ENCODE measurements around the gene TMEM37.

DNA sequence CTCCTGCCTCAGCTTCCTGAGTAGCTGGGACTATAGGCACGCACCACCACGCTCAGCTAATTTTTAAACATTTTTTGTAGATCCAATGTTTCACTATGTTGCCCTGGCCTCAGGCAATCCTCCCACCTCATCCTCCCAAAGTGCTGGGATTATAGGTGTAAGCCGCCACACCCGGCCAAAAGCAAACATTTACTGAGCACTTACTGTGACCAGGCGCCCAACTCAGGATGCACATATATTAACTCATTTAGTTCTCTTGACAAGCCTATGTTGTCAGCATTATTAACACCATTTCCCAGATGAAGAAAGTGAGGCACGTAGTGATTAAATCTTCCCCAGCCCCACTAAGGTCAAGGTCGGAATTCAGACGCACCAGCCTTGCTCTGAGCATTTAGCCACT lies 41.1 kb downstream of the TMEM37 start:
- TF ChIP-seq, protein P1, sequence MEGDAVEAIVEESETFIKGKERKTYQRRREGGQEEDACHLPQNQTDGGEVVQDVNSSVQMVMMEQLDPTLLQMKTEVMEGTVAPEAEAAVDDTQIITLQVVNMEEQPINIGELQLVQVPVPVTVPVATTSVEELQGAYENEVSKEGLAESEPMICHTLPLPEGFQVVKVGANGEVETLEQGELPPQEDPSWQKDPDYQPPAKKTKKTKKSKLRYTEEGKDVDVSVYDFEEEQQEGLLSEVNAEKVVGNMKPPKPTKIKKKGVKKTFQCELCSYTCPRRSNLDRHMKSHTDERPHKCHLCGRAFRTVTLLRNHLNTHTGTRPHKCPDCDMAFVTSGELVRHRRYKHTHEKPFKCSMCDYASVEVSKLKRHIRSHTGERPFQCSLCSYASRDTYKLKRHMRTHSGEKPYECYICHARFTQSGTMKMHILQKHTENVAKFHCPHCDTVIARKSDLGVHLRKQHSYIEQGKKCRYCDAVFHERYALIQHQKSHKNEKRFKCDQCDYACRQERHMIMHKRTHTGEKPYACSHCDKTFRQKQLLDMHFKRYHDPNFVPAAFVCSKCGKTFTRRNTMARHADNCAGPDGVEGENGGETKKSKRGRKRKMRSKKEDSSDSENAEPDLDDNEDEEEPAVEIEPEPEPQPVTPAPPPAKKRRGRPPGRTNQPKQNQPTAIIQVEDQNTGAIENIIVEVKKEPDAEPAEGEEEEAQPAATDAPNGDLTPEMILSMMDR (IDR thresholded peaks at IDR 0.05): no peak
- TF ChIP-seq EP300 (IDR thresholded peaks at IDR 0.05): no peak
- no peak for TF ChIP-seq POLR2A (IDR thresholded peaks at IDR 0.05)

Measured in tibial nerve (tissue), 4 donors.